GM21515 (cell line): ENCODE data around the gene PRR20D.
"Not testable (repeated sequence)": the region's sequence is repeated elsewhere in the genome, so short reads cannot be mapped to it uniquely, and the experiment has no call there.

ENCODE experiments used
- ATAC-seq: cut with Tn5 transposase; IDR thresholded peaks from one replicate; pipeline ENCODE4 v1.9.1; 2021; ENCODE audit not compliant: unreplicated experiment

PRR20D gene

GRCh38 chr13:57160332-57160731, at the start of gene PRR20D:
Gene PRR20D, plus strand, starts transcription at chr13:57160632. Its CDS starts 387 bp downstream, at chr13:57161019.
- not testable (repeated sequence) for ATAC-seq

GRCh38 chr13:57114945-57115344, 45.5 kb upstream of the PRR20D start:
- ATAC-seq, result no peak

GRCh38 chr13:57123681-57124080, 36.8 kb upstream of the PRR20D start:
- no peak for ATAC-seq

- ATAC-seq, result no peak
Observed at GRCh38 chr13:57128909-57129308, 31.5 kb upstream of the PRR20D start.

GRCh38 chr13:57136093-57136492, 24.3 kb upstream of the PRR20D start:
- ATAC-seq, result no peak

GRCh38 chr13:57137585-57137984, 22.8 kb upstream of the PRR20D start:
- ATAC-seq, result no peak

GRCh38 chr13:57138988-57139387, 21.4 kb upstream of the PRR20D start:
- no peak for ATAC-seq

GRCh38 chr13:57139781-57140180, 20.7 kb upstream of the PRR20D start:
- not testable (repeated sequence) for ATAC-seq

DNA sequence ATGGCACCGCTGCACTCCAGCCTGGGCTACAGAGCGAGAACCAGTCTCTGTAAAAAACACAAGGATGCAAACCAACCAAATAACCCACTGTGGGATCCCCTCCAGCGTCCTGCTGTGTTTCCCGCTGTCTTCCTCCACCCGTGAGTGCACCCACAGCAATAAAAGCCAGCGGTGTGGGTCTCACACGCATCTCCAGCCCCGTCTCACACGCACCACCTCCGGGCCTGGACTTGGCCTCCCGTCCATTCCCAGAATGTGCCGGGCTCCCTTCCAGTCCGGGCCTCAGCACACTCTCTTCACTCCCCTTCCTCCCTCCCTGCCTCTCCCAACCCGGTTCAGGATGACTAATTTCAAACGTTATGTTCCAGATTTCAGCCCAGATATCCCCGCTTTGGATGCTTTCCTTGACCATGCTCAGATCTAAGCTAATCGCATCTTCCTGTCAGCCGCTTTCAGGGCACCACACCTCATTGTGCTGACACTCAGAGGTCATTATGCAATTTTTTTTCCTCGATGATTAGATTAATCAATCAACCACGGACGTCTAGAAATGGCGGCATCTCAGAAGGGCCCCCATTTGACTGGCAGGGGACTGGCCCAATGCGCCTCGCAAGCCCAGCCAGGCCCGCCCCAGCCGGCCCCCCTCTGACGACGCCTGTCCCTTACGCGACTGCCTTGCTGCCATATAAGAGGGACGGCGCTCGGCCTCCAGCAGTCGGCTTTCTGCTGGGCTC, 20.0 kb upstream of the PRR20D start, which contains the start of gene PRR20A:
Gene PRR20A, plus strand, starts transcription at position 684 of the 734 bp plus-strand sequence. CDS start 387 bp downstream, outside the sequence.
- ATAC-seq, result not testable (repeated sequence)

GRCh38 chr13:57147188-57147587, 13.2 kb upstream of the PRR20D start, which contains the start of gene PRR20B:
Gene PRR20B, plus strand, starts transcription at chr13:57147488. Its CDS starts 387 bp downstream, at chr13:57147875.
- ATAC-seq, result not testable (repeated sequence)

- ATAC-seq, result not testable (repeated sequence)
Observed at GRCh38 chr13:57148106-57148505, 12.3 kb upstream of the PRR20D start.

GRCh38 chr13:57153761-57154160, 6.7 kb upstream of the PRR20D start, which contains the start of gene PRR20C:
Gene PRR20C, plus strand, starts transcription at chr13:57154061. Its CDS starts 387 bp downstream, at chr13:57154448.
- ATAC-seq, result not testable (repeated sequence)

GRCh38 chr13:57166897-57167296, 6.5 kb downstream of the PRR20D start, which contains the start of gene PRR20E:
Gene PRR20E, plus strand, starts transcription at chr13:57167197. Its CDS starts 387 bp downstream, at chr13:57167584.
- ATAC-seq, result not testable (repeated sequence)

- no peak for ATAC-seq
Observed at GRCh38 chr13:57191667-57192066, 31.2 kb downstream of the PRR20D start.

GRCh38 chr13:57212989-57213388, 52.6 kb downstream of the PRR20D start:
- ATAC-seq, result no peak
